Fibroblast of lung (primary cell): ENCODE measurements around the gene YJU2. TPM values are rescaled to one million over a fixed set of nuclear protein-coding genes. Genes with fewer than 3 reads are reported as not detected.
"Not testable (repeated sequence)": the region's sequence is repeated elsewhere in the genome, so short reads cannot be mapped to it uniquely, and the experiment has no call there.

Experiments
- DNase-seq, 2 donors: peaks; one replicate each; pipeline versions ENCODE4 v3.0.0 to v3.0.0-alpha.2; 2010; ENCODE audit warnings: low read depth in 2 of 2
- H2AFZ ChIP-seq: 2 replicates; pipeline ENCODE4 v1.5.1; 2012; ENCODE audit warnings: low read length, control low read depth, inconsistent platforms
- H3K27ac ChIP-seq: 2 replicates; pipeline ENCODE4 v1.5.1; 2011; ENCODE audit warnings: low read length, control low read depth; ENCODE audit not compliant: insufficient read depth
- H3K27me3 ChIP-seq: 2 replicates; pipeline ENCODE4 v1.5.1; 2011; ENCODE audit warnings: mild to moderate bottlenecking, low read length; ENCODE audit not compliant: control insufficient read depth, insufficient read depth
- H3K36me3 ChIP-seq: 2 replicates; pipeline ENCODE4 v1.5.1; 2011; ENCODE audit warnings: low read length; ENCODE audit not compliant: control insufficient read depth, insufficient read depth
- H3K4me1 ChIP-seq: 2 replicates; pipeline ENCODE4 v1.5.1; 2011; ENCODE audit warnings: low read length; ENCODE audit not compliant: control insufficient read depth, insufficient read depth; ENCODE audit errors: extremely low read depth
- H3K4me2 ChIP-seq: 2 replicates; pipeline ENCODE4 v1.5.1; 2011; ENCODE audit warnings: low read length, control low read depth; ENCODE audit not compliant: insufficient read depth; ENCODE audit errors: extremely low read depth
- H3K4me3 ChIP-seq, 4 experiments: fragments of 200-600 bp in 1 of 4; sonication (generic) in 1 of 4; replicated peaks in 1 of 4; 2 replicates each; pipeline ENCODE4 v1.5.1; 2011 to 2016; ENCODE audit warnings: low read length in 4 of 4, low read depth in 3 of 4, mild to moderate bottlenecking in 3 of 4, control low read depth in 2 of 4, inconsistent platforms in 1 of 4, mixed read lengths in 1 of 4; ENCODE audit not compliant: insufficient read depth in 1 of 4; ENCODE audit errors: control extremely low read depth in 1 of 4
- H3K79me2 ChIP-seq: 2 replicates; pipeline ENCODE4 v1.5.1; 2012; ENCODE audit warnings: mild to moderate bottlenecking, low read length, inconsistent platforms; ENCODE audit not compliant: control insufficient read depth, insufficient read depth
- H3K9ac ChIP-seq: 2 replicates; pipeline ENCODE4 v1.5.1; 2011; ENCODE audit warnings: mild to moderate bottlenecking, low read length, control low read depth; ENCODE audit not compliant: insufficient read depth
- H3K9me3 ChIP-seq: 2 replicates; pipeline ENCODE4 v1.5.1; 2012; ENCODE audit warnings: low read depth, low read length; ENCODE audit not compliant: control insufficient read depth, insufficient read depth
- H4K20me1 ChIP-seq: 2 replicates; pipeline ENCODE4 v1.5.1; 2011; ENCODE audit warnings: low read length; ENCODE audit not compliant: control insufficient read depth, insufficient read depth; ENCODE audit errors: extremely low read depth
- EZH2 ChIP-seq: IDR thresholded peaks from 2 replicates; pipeline ENCODE4 v1.5.1; 2012; ENCODE audit warnings: low read length, control low read depth, mild to moderate bottlenecking; ENCODE audit errors: missing control alignments
- polyA plus RNA-seq, 2 donors: library from polyadenylated mRNA; depleted of rRNA in 1 of 2; stranded (reverse) in 1 of 2; unstranded in 1 of 2; fragments of >200 nt; gene quantifications; 2 replicates each; pipeline ENCODE4 v1.2.1, GENCODE V29; 2011 to 2012; ENCODE audit warnings: missing spikeins in 1 of 2
- total RNA-seq: library from RNA; depleted of rRNA; stranded (reverse); fragments of >200 nt; gene quantifications from 2 replicates; pipeline ENCODE4 v1.2.1, GENCODE V29; 2014
- TF ChIP-seq, protein P1 (sequence below), 2 donors: IDR thresholded peaks in 1 of 2; conservative IDR thresholded peaks in 1 of 2; 1 replicate in 1 of 2; 2 replicates in 1 of 2; pipeline ENCODE4 v1.5.1; 2011 to 2012; ENCODE audit warnings: low read length in 2 of 2, control low read depth in 1 of 2, inconsistent platforms in 1 of 2, low read depth in 1 of 2, mild to moderate bottlenecking in 1 of 2

YJU2 gene
- total and polyA plus RNA-seq, 2 donors (not counting 1 experiment from before 2014, with no cell fraction given) = 10.7 to 14.7 TPM

DNA sequence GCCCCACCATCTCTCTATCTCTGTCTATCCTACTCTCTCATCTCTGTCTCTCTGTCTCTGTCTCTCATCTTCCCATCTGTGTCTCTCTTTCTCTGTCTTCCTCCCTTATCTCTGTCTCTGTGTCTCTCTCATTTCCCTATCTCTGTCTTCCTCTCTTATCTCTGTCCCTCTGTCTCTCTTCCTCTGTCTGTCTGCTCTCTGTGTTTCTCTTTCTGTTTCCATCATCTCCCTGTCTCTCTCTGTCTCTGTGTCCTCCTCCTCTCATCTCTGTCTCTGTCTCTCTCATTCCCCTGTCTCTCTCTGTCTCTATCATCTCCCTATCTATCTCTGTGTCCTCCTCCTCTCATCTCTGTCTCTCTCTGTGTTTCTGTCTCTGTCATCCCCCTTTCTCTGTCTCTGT is 19.1 kb upstream of the YJU2 start:
- Histone ChIP-seq H3K27me3 (peaks cover 11% of the 10 kb centered on the region), H3K9me3 (no peaks in the 10 kb centered on the region), H3K36me3 (no peaks in the 10 kb centered on the region), H2AFZ (no peak overlapping the region), H4K20me1 (no peaks in the 10 kb centered on the region), H3K79me2 (no peaks in the 10 kb centered on the region), H3K4me3 (no peak overlapping the region), H3K27ac (no peak overlapping the region), H3K4me2 (no peak overlapping the region), H3K4me1 (peaks cover 3% of the 10 kb centered on the region), H3K9ac (no peak overlapping the region)
- DNase-seq = no peak
- TF ChIP-seq, protein P1, sequence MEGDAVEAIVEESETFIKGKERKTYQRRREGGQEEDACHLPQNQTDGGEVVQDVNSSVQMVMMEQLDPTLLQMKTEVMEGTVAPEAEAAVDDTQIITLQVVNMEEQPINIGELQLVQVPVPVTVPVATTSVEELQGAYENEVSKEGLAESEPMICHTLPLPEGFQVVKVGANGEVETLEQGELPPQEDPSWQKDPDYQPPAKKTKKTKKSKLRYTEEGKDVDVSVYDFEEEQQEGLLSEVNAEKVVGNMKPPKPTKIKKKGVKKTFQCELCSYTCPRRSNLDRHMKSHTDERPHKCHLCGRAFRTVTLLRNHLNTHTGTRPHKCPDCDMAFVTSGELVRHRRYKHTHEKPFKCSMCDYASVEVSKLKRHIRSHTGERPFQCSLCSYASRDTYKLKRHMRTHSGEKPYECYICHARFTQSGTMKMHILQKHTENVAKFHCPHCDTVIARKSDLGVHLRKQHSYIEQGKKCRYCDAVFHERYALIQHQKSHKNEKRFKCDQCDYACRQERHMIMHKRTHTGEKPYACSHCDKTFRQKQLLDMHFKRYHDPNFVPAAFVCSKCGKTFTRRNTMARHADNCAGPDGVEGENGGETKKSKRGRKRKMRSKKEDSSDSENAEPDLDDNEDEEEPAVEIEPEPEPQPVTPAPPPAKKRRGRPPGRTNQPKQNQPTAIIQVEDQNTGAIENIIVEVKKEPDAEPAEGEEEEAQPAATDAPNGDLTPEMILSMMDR (conservative IDR thresholded peaks at IDR 0.05 in 1 of 2, IDR thresholded peaks at IDR 0.05 in 1 of 2; ENCODE audit: low read depth in 1 of 2, low read length in 2 of 2) = no peak
- TF ChIP-seq EZH2 = no peak

DNA sequence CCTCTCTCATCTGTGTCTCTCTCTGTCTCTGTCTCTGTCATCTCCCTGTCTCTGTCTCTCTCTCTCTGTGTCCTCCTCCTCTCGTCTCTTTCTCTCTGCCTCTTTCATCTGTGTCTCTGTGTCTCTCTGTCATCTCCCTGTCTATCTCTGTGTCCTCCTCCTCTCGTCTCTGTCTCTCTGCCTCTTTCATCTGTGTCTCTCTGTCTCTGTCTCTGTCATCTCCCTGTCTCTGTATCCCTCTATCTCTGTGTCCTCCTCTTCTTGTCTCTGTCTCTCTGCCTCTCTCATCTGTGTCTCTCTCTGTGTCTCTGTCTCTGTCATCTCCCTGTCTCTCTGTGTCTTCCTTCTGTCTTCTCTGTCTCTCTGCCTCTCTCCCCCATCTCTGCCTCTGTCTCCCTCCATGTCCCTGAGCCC is 18.1 kb upstream of the YJU2 start:
- peak overlapping the region; percentile 13 for H3K4me2 ChIP-seq
- peaks cover 11% of the 10 kb centered on the region for H3K27me3 ChIP-seq
- no peaks in the 10 kb centered on the region for H3K79me2 ChIP-seq
- no peaks in the 10 kb centered on the region for H3K36me3 ChIP-seq
- no peaks in the 10 kb centered on the region for H3K9me3 ChIP-seq
- H2AFZ ChIP-seq = no peak overlapping the region
- no peak for DNase-seq
- H3K4me1 ChIP-seq = peaks cover 3% of the 10 kb centered on the region
- H4K20me1 ChIP-seq = no peaks in the 10 kb centered on the region
- no peak overlapping the region for H3K9ac ChIP-seq
- no peak overlapping the region for H3K27ac ChIP-seq
- no peak for TF ChIP-seq EZH2
- TF ChIP-seq, protein P1 (conservative IDR thresholded peaks at IDR 0.05 in 1 of 2, IDR thresholded peaks at IDR 0.05 in 1 of 2; ENCODE audit: low read depth in 1 of 2, low read length in 2 of 2) = no peak
- H3K4me3 ChIP-seq = no peak overlapping the region

DNA sequence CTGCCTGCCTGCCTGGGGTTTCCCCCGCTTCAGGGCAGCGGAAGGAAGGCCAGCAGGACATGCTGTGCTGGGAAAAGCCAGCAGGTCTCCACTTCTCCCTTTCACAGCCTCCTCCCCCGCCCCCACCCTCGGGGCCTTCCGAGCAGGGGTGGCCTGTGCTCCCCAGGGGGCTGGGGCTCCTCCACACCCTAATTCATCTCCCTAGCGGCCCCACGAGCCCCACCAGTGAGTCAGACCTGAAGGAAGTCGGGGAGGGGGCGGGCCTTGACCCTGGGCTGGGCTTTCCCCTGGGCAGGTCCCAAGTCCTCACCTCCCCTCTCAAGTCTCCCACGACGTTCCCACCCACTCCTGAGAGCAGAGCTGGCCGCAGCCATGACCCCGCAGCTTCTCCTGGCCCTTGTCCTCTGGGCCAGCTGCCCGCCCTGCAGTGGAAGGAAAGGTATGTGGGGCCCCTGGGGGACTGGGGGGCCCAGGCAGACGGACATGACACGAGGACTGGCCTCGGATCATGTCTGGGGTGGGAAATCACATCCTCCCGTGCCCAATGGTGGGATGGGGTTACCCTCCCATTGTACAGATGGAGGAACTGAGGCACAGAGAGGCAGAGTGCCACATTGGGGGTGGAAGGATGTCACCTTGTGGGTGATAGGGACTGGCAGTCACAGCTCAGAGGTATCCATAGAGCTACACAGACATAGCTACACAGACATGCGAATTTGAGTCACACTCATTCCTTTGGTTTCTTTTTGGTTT is 17.5 kb upstream of the YJU2 start, which contains the start of gene EBI3:
Gene EBI3 (plus strand): TSS at position 345 of the 753 bp plus-strand sequence. CDS start 28 bp downstream, at position 373.
- DNase-seq = peak; percentile 38 to 67
- no peak within 1 kb of the TSS for H2AFZ ChIP-seq
- no peaks in the 10 kb centered on the region for H3K36me3 ChIP-seq
- peaks cover 3% of the 10 kb centered on the region for H3K4me1 ChIP-seq
- no peak within 1 kb of the TSS for H3K27ac ChIP-seq
- H3K9me3 ChIP-seq = no peaks in the 10 kb centered on the region
- H4K20me1 ChIP-seq = no peaks in the 10 kb centered on the region
- H3K9ac ChIP-seq = no peak within 1 kb of the TSS
- H3K27me3 ChIP-seq = peaks cover 11% of the 10 kb centered on the region
- peak within 1 kb of the TSS; percentile 13 for H3K4me2 ChIP-seq
- TF ChIP-seq EZH2 = no peak
- TF ChIP-seq, protein P1 (conservative IDR thresholded peaks at IDR 0.05 in 1 of 2, IDR thresholded peaks at IDR 0.05 in 1 of 2; ENCODE audit: low read depth in 1 of 2, low read length in 2 of 2) = no peak
- no peaks in the 10 kb centered on the region for H3K79me2 ChIP-seq
- no peak within 1 kb of the TSS for H3K4me3 ChIP-seq

DNA sequence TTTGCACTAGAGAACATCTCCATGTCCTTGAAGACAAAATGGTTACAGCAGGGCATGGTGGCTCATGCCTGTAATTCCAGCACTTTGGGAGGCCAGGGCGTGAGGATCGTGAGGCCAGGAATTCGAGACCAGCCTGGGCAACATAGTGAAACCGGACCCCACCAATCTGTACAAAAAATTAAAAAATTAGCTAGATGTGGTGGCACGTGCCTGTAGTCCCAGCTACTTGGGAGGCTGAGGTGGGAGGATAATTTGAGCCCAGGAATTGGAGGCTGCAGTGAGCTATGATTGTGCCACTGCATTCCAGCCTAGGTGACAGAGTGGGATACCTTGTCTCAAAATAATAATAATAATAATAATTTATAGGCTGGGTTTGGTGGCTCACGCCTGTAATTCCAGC is 16.6 kb upstream of the YJU2 start:
- H3K79me2 ChIP-seq, H3K4me1 ChIP-seq, H3K4me3 ChIP-seq, H3K36me3 ChIP-seq, H2AFZ ChIP-seq, H3K4me2 ChIP-seq, DNase-seq, H3K27ac ChIP-seq, H3K9me3 ChIP-seq, H3K9ac ChIP-seq, H4K20me1 ChIP-seq: not testable (repeated sequence)
- peaks cover 11% of the 10 kb centered on the region for H3K27me3 ChIP-seq
